ENCODE data around the gene TNFAIP8L1. TPM values are rescaled to one million over a fixed set of nuclear protein-coding genes. Genes with fewer than 3 reads are reported as not detected.

Gene TNFAIP8L1
- total RNA-seq, 4 donors from 2014 or later = 4.5 to 12.0 (median 8.5) TPM

GRCh38 chr19:4647676-4648644, 8.6 kb downstream of the TNFAIP8L1 start:
- H3K36me3 ChIP-seq = no peaks in the 10 kb centered on the region
- in situ Hi-C loops (cut with MboI; ENCODE audit: low pct_ligation_motif_present in 1 of 4, low pct_unique_long_range_greater_than_20kb in 1 of 4, low sequenced_read_pairs in 3 of 4) = no loop called here
- H3K4me3 ChIP-seq = no peak overlapping the region
- H3K27ac ChIP-seq = peak overlapping the region; percentile 70 to 89 (median 84)
- H3K4me1 ChIP-seq = peaks cover 0 to 12% (median 5%) of the 10 kb centered on the region in 4 donors
- no peaks in the 10 kb centered on the region for H3K9me3 ChIP-seq
- H3K27me3 ChIP-seq = no peaks in the 10 kb centered on the region
- intact Hi-C loops (cut with DNase I; ENCODE audit: low total_unique reads) = no loop called here
- DNase-seq = no peak
- TF ChIP-seq EP300 (IDR thresholded peaks at IDR 0.05; ENCODE audit: low read depth) (no peak), POLR2AphosphoS5 (IDR thresholded peaks at IDR 0.05) (peak in 2 of 3 donors; percentile 22 to 41)
- WGBS, 2 donors (ENCODE audit: low coverage in 1 of 2) = 69% methylated on average over 18 of the region's 20 CpGs; no CpG with 5 or more reads in 1 of the 2 donors

- Histone ChIP-seq H3K4me1 (peaks cover 0 to 12% (median 5%) of the 10 kb centered on the region in 4 donors), H3K27ac (peak overlapping the region; percentile 2 to 89 (median 84)), H3K9me3 (no peaks in the 10 kb centered on the region), H3K27me3 (no peaks in the 10 kb centered on the region), H3K4me3 (no peak overlapping the region), H3K36me3 (no peaks in the 10 kb centered on the region)
- intact Hi-C loops (cut with DNase I; ENCODE audit: low total_unique reads) = no loop called here
- DNase-seq = no peak
- in situ Hi-C loops (cut with MboI; ENCODE audit: low pct_ligation_motif_present in 1 of 4, low pct_unique_long_range_greater_than_20kb in 1 of 4, low sequenced_read_pairs in 3 of 4) = no loop called here
- TF ChIP-seq EP300 (IDR thresholded peaks at IDR 0.05; ENCODE audit: low read depth) (no peak), POLR2A (IDR thresholded peaks at IDR 0.05) (no peak), POLR2AphosphoS5 (IDR thresholded peaks at IDR 0.05) (no peak), CTCF (IDR thresholded peaks at IDR 0.05) (no peak)
- 89% methylated on average over 18 of the region's 19 CpGs; no CpG with 5 or more reads in 1 of the 2 donors for whole genome bisulfite sequencing, 2 donors (ENCODE audit: low coverage in 1 of 2)
Observed at GRCh38 chr19:4649392-4650047, 10.2 kb downstream of the TNFAIP8L1 start.

- 78 to 100% methylated on average over 1 to 2 of the region's 2 CpGs for WGBS, 2 donors (ENCODE audit: low coverage in 1 of 2)
- Histone ChIP-seq H3K36me3 (no peaks in the 10 kb centered on the region), H3K4me1 (peaks cover 0 to 12% (median 5%) of the 10 kb centered on the region in 4 donors), H3K9me3 (no peaks in the 10 kb centered on the region), H3K27ac (peak overlapping the region in 3 of 4 donors; percentile 81 to 89 (median 86)), H3K4me3 (no peak overlapping the region), H3K27me3 (no peaks in the 10 kb centered on the region)
- intact Hi-C loops (cut with DNase I; ENCODE audit: low total_unique reads) = no loop called here
- no peak for TF ChIP-seq EP300 (IDR thresholded peaks at IDR 0.05; ENCODE audit: low read depth)
- no peak for TF ChIP-seq CTCF (IDR thresholded peaks at IDR 0.05)
- TF ChIP-seq POLR2AphosphoS5 (IDR thresholded peaks at IDR 0.05) = no peak
- TF ChIP-seq POLR2A (IDR thresholded peaks at IDR 0.05) = no peak
- in situ Hi-C loops (cut with MboI; ENCODE audit: low pct_ligation_motif_present in 1 of 4, low pct_unique_long_range_greater_than_20kb in 1 of 4, low sequenced_read_pairs in 3 of 4) = no loop called here
- DNase-seq = no peak
Observed at GRCh38 chr19:4650159-4650558, 10.8 kb downstream of the TNFAIP8L1 start.

- H3K4me3 ChIP-seq = no peak overlapping the region
- in situ Hi-C loops (cut with MboI; ENCODE audit: low pct_ligation_motif_present in 1 of 4, low pct_unique_long_range_greater_than_20kb in 1 of 4, low sequenced_read_pairs in 3 of 4) = no loop called here
- no peaks in the 10 kb centered on the region for H3K9me3 ChIP-seq
- H3K36me3 ChIP-seq = peaks cover 0 to 6% (median 1%) of the 10 kb centered on the region in 4 donors
- no peak for TF ChIP-seq POLR2AphosphoS5 (IDR thresholded peaks at IDR 0.05)
- TF ChIP-seq POLR2A (IDR thresholded peaks at IDR 0.05) = no peak
- no peak for TF ChIP-seq CTCF (IDR thresholded peaks at IDR 0.05)
- TF ChIP-seq EP300 (IDR thresholded peaks at IDR 0.05; ENCODE audit: low read depth) = no peak
- H3K27me3 ChIP-seq = no peaks in the 10 kb centered on the region
- WGBS, 2 donors (ENCODE audit: low coverage in 1 of 2) = 94% methylated on average over 41 of the region's 44 CpGs; no CpG with 5 or more reads in 1 of the 2 donors
- DNase-seq = no peak
- H3K27ac ChIP-seq = no peak overlapping the region
- peaks cover 0 to 12% (median 5%) of the 10 kb centered on the region in 4 donors for H3K4me1 ChIP-seq
- intact Hi-C loops (cut with DNase I; ENCODE audit: low total_unique reads) = no loop called here
Observed at GRCh38 chr19:4652075-4652474, 12.8 kb downstream of the TNFAIP8L1 start.
